Measurements from ENCODE around the gene MIR17HG. TPM values are rescaled to one million over a fixed set of nuclear protein-coding genes. Genes with fewer than 3 reads are reported as not detected.
"Not testable (repeated sequence)": the region's sequence is repeated elsewhere in the genome, so short reads cannot be mapped to it uniquely, and the experiment has no call there.

The MIR17HG gene
- total RNA-seq: 2.7 TPM

DNA sequence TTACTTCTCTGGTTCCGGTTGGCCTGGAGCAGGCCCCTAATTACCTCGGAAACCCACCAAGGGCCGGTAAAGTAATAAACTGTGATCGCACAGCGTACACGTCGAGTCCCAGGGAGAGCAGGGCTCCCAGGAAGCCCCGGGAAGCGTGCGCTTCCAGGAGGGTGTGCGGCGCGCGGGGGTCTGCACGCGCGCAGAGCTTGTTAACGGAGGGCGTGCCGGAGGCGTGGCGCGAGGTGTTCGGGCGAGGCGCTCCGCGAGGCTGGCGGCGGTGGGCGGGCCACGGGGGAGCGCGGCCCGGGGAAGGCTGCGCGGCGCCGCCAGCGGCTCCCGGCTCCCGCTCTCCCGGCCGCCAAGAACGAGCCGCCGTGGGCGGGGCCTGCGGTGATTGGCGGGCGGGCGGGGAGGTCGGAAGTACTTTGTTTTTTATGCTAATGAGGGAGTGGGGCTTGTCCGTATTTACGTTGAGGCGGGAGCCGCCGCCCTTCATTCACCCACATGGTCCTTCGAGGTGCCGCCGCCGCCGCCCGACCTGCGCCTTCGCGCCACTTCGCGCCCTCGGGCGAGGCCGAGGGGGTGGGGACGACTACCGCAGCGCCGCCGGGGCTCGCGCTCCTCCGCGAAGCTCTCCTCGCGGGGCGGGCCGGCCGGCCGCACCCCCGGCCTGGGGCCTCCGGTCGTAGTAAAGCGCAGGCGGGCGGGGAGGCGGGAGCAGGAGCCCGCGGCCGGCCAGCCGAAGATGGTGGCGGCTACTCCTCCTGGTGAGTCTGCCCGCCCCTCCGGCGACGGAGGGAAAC lies at the start of gene MIR17HG:
Gene MIR17HG (plus strand): TSS at position 486 of the 794 bp plus-strand sequence.
- DNase-seq (ENCODE audit: low spot score): peak; percentile 90

DNA sequence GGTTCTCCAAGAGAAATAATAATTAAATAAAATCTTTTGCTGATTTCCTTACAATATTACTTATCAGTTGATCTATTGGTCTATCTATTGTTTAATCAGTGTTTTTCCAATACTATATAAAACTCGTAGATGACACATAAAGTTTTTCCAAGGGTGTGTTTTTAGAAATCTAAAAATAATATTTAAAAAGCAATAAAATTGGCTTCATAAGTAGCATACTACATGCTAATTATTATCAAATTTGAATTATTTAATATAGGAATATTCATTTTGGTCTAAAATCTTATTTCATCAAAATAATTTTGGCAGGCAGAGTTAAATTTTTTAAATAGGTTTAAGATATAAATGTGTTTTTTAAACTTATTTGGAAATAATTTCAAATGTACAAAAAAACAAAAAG lies 49.4 kb upstream of the MIR17HG start:
- no peak for DNase-seq (ENCODE audit: low spot score)

DNA sequence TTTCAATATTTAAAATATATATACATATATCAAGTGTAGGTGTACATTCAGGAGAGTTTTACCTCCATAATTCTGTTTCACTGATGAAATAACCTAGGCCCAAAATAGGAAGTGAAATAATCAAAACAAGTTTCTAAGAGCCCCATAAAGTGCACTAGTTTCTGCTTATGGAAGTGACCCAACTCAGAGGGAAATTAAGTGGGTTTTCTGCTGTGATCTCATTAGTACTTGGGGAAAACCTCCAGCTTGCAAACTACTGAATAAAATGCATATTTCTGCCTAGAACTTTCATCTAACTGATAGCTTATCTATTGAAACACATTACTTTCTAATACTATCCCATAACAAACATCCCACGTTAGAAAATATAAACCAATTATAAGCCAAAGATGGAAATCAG lies 45.4 kb upstream of the MIR17HG start:
- no peak for DNase-seq (ENCODE audit: low spot score)

GRCh38 chr13:91303031-91303430 lies 44.5 kb upstream of the MIR17HG start:
- DNase-seq (ENCODE audit: low spot score): no peak

- no peak for DNase-seq (ENCODE audit: low spot score)
Measured at GRCh38 chr13:91304741-91305140, 42.7 kb upstream of the MIR17HG start.

GRCh38 chr13:91305652-91306051 lies 41.8 kb upstream of the MIR17HG start:
- no peak for DNase-seq (ENCODE audit: low spot score)

- no peak for DNase-seq (ENCODE audit: low spot score)
Measured at GRCh38 chr13:91307887-91308286, 39.6 kb upstream of the MIR17HG start.

- DNase-seq (ENCODE audit: low spot score): no peak
Measured at GRCh38 chr13:91308299-91308698, 39.2 kb upstream of the MIR17HG start.

DNA sequence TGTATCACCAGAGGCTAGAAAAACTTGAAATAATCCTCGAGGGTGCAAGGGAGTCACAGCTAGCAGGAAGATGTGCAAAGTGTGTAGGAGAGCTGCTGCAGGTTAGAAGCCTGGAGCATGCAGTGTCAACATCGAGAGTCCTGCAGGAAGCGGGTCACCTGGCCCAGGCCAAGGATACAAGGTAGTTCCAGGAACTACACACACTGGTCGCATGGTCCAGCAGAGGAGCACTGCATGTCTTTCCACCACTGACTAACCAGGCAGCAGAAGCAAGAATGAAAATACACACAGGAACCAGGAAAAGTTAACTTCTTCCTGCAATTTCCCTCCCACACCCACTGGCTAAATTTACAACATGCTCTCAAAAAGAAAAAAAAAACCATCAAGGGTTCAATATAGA lies 36.0 kb upstream of the MIR17HG start:
- DNase-seq (ENCODE audit: low spot score): no peak

DNA sequence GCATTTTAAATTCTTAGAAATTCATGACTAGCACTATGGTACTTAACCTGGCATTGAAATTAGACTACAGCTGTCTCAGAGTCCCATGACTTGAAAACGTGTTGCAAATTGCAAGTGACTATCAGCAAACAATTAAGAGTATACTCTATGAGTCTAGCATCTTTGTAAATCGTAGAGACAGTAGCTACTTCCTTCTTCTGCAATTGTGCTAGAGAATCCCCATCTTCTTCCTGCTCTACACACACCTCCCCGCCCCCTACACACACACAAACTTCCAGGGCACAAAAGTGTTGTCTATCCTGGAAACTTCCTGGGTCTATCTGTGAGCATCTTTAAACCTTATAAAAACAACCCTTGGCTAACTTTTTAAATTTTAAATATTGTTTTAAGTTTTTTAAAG lies 35.2 kb upstream of the MIR17HG start:
- DNase-seq (ENCODE audit: low spot score): no peak

DNA sequence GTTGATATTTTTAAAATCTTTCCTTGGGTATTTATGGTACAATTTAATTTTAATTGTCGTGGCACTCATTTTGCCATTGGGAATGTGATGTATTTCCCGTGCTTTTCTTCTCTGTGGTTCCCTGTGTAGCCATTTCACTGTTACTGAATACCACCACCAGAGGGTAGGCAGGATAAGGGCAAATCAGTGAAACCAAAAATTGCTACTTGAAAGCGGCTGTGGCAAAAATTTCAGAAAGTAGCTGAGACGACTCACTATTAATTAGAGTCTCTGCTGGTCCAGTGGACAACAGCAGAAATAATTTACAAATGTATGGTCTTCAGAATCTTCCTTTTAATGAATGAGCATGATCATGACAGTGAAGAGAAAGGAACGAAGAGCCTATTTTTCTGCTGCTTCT lies 34.4 kb upstream of the MIR17HG start:
- no peak for DNase-seq (ENCODE audit: low spot score)

DNA sequence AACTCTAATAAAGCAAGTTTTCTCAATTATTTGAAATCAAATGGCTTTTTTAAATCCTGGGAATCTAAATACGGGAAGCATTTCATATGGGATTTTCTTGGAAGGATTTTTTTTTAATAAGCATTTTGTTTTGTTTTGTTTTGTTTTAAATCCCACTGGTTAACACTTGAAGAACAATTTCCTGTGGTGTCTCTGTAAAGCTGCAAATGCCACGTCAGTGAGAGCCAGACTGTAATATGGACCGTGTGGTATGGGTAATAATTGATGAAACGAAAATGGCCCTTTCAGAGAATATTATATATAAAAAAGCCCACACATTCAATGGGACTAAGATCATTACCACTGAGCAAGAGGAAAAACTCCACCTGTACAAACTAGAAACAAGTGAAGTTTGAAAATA lies 33.9 kb upstream of the MIR17HG start:
- DNase-seq (ENCODE audit: low spot score): no peak

DNA sequence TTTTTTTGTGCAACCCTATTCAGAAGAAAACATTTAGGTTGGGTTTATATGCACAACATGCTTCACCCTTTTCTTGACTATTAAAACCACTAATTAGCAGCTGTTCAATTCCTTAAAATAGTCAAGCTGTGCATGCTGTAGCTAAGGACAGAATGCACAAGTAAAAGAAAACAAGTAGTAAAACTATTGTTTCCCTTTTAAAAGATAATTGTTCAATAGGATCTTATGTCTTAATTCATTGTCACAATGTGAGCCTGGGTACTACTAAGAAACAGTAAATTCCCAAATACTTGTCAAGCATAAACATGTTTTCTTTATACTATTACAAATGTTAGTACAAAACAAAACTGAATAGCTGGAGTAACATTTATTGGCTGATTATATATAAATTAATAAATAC lies 32.6 kb upstream of the MIR17HG start:
- no peak for DNase-seq (ENCODE audit: low spot score)

- DNase-seq (ENCODE audit: low spot score): no peak
Measured at GRCh38 chr13:91318886-91319285, 28.6 kb upstream of the MIR17HG start.

GRCh38 chr13:91319996-91320395 lies 27.5 kb upstream of the MIR17HG start:
- no peak for DNase-seq (ENCODE audit: low spot score)

- DNase-seq (ENCODE audit: low spot score): not testable (repeated sequence)
Measured at GRCh38 chr13:91320990-91321389, 26.5 kb upstream of the MIR17HG start.

- DNase-seq (ENCODE audit: low spot score): no peak
Measured at GRCh38 chr13:91323349-91323748, 24.1 kb upstream of the MIR17HG start.

DNA sequence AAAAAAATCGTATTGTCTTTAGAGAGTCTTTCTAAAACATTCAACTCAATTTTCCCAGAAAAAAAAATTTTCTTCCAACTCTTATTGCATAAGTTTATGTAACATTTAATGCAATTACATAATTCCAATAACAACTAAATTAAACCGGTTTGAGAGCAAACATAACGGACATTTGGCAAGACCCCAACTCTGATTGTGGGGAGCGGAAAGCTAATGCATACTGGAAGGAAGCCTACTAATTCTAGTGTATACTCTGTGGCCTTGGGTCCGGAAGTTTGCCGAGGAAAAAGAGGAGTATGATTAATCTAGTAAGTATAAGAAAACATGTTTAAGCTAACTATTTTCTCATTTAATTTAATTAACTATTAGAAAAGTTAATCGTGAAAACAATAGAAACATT lies 21.3 kb upstream of the MIR17HG start:
- no peak for DNase-seq (ENCODE audit: low spot score)

- DNase-seq (ENCODE audit: low spot score): no peak
Measured at GRCh38 chr13:91328726-91329125, 18.8 kb upstream of the MIR17HG start.

GRCh38 chr13:91329733-91330132 lies 17.8 kb upstream of the MIR17HG start:
- no peak for DNase-seq (ENCODE audit: low spot score)

DNA sequence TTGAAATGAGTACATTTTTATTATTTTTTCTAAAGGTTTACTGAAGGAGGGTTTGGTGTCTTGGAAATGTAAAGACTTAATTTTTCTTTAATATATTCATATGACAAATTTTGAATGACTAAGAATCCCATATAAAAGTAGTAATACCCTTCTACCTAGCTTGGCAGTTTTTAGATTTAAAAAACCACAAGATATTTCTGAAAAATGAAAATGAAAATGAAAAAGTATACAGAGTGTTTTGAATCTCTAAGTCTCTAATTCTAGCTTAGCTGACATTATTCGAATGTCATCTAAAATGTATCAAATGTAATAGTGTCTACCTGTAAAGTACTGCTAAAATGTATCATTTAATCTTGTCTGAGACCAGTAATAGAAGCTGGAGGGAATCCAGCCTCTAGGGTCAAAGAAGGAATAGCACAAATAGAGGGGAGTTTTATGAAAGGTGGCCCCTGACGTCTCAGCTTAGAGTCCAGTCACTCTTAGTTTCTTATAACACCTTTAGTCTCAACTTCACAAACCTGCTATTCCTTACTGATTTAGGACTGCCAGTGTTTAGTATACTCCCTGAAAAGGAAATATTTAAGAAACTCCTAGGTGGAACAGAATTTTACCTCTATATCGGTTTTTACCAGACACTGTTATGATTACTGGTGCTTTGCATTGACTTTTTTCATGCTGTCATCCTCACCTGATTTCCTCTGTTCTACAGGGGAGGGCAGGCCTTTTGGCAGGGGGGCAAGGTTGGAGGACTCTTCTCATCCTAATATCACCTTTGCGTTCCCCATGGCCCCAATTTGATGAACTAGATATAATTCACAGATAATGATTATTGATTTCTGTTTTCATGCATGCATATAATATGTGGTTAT lies 16.2 kb upstream of the MIR17HG start:
- no peak for DNase-seq (ENCODE audit: low spot score)

DNA sequence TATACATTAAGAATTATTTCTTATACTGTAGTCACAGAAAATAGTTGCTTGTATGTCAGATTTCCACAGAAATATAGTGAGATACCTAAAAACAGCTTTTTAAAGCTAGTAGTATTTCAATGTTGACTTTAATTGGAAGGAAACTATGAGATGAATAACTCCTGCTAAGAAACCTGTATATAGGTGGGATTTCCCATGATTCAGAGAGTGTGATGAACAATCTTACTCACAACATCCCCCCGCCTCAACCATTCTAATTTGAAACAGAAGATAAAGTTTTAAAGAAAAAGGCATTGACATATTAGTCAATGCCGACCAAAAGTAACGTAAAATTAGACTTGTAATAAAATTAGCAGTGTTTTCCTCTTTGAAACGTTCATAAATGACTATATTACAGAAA lies 1.4 kb upstream of the MIR17HG start:
- DNase-seq (ENCODE audit: low spot score): no peak

DNA sequence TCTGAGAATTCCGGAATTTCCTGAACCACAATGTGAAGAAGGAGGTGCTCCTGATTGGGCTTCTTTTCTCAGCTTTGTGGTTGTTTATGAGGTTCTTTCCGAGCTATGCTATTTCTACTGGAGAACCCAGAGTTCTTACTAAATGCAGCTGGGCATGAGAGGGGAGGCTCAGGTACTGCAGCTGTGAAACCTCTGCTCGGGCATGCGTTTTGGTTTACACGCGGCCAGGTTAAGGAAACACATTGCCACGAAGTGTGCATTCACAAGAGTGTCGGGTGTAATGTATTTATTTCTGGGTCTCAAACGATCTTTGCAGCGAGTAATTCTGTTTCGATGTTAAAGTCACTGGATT lies 661 bp upstream of the MIR17HG start:
- DNase-seq (ENCODE audit: low spot score): no peak
